Measurements from ENCODE around the gene THEM5.
A peak's percentile ranks its signal among the peaks of the same experiment; 100 is the strongest.

THEM5 gene

DNA sequence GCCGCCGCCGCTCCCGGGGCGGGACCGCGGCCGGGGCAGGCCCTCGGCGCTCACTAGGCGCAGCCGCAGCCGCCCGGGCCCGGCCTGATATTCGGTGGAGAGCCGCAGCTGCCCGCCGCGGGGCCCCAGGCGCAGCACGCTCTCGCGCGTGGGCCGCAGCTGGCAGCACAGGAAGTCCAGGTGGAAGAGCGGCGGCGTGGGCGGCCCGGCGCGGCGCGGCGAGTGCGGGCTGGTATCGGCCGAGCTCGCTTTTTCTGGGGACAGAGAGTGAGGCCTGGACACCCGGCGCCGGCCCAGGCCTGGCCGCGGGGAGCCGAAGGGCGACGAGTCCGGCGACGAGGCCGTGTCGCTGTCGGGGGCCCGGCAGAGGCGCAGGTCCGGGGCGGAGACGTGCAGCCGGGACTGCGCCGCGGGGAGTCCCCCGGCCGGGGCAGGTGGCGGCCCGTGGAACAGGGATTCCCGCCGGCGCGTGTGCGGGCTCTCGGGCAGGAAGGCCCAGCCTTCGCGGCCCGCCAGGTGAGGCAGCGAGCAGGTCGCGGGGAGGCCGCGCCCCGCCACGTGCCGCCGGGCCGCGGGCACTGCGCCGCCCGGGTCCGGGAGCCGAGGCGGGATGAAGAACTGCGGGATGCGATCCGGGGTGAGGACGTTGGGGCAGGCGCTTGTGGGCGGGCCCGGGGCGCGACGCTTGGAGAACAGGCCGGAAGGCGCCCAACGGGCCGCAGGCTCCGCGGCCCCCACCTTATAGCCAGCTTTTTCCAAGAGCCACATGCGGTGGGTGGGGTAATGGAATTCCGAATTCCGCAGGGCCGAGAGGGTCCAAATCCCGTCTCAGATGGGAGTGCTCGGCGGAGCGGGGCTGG, 15.1 kb downstream of the THEM5 start:
- no peak for DNase-seq

DNA sequence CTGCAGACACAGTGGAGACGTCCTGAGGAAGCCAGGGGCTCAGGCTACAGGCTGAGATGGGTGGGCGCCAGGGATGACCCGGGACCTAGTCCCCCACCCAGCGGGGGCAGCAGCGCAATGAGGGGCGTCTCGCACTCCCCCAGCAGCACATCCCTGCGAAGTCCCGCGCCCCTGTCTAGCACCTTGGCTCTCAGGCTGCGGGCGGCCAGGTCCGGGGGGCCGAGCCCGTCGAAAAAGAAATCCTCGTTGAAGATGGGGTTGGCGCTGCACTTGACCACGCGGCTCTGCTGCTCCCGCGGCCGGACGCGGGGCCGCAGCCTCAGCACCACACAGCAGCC, 15.7 kb downstream of the THEM5 start:
- DNase-seq = no peak

DNA sequence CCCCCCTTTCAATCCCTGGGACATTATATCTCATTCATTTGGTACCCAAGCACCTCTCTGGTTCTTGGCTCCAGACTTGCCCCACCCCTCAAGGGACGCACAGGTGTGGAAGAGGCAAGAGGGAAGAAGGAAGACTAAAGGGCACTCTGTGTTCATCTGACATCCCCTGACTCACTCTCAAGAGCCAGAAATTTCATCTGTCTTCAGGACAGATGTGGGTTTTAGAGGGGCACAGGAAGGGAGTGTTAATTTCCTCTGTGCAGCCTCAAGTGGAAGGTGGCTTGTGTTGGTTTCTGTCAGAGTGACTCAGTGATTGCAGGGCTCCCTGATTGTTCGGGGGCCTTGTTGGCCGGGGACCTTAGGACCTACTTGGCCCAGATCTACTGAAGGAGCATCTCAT, 16.3 kb downstream of the THEM5 start:
- no peak for DNase-seq

DNA sequence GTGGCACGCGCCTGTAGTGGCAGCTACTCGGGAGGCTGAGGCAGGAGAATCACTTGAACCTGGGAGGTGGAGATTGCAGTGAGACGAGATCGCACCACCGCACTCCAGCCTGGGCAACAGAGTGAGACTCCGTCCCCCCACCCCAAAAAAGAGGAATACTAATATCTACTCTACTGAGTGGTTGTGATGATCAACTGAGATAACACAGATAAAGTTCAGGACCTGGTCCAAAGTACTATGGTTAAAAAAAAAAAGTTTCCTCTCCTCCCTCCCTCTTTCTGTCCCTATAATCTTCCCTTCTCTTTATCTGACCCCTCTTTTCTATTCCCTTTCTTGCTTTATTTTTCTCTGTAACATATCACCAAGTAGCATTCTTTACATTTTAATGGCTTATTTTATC, 17.9 kb downstream of the THEM5 start:
- no peak for DNase-seq

DNA sequence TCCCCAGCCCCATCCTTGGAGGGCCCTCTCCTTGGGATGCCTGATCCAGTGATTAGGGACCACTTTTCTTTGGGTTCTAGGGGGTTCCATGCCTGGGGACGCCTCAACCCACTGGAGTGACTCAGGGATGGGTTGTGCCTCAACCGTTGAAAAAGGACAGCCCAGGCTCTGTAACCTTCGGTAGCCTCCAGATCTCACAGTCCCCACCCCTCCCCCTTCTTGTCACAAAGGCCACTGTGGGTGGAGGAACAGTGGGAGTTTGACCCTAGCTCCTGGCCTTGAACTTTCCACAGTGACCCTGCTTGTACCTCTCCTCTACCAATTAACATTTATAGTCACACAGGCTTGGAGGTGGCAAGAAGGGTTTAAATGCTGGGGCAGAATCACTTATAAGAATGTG, 19.3 kb downstream of the THEM5 start:
- no peak for DNase-seq

DNA sequence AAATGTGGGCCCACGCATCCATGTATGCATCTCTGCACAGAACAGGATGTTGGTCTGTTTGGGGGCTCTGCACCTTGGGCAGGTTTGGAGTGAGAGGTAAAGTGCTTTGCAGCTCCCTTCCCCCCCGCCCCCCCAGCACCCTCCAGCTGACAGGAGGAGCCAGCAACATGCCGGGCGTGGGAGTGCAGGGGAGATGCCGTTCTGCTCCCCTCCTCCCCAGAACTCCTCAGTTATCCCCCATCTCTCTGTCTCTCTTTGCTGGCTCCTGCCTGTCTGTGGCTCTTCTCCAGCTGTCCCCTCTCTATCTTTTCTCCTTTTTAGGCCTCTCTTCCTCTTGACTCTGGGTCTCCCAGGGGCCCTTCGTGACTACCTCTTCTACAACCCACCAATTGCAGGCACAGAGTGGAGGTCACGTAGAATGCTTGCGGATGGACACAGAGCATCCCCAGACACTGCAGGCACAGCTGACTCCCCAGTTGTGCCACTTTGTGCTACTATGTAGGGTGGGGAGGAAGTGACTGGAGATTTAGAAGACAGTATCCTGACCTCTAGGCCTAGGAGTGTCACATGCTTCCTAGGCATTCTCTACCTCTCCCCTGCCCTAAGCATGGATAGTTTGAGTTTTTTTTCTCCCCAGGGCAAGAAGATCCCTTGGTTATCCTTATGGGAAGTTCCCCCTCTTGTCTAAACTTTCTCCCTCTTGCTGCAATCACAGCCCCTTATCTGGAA, 20.2 kb downstream of the THEM5 start:
- DNase-seq = no peak

DNA sequence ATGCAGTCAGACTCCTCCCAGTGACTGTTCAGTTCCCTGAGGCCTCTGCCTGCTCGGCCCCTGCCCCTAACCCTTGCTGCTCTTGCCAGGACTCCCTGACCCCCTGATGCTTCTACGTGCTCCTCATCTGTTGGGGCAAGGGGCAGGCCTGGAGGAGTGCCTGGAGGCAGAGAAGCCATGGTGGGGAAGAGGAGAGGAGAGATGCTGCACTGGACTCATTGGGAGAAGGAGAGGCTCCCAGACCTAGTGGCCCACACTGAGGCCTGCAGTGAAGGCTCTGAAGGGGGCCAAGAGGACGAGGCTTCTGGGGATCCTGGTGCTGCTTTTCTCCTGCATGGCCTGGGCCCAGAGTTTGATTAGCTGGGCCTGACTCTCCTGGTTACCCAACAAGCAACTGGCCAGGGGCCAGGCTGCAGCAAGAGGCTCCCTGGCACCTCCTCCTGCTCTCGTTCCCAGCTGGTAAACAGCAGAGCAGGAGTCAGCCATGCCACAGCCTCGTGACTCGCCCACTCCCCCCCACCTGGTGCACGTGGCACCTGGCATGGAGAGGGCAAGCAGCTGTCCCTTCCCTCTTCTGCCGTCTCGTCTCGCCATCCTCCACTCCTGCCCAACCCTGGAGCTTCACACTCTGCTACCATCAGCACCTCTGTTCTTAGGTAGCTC, 21.1 kb downstream of the THEM5 start:
- DNase-seq = peak; percentile 85

DNA sequence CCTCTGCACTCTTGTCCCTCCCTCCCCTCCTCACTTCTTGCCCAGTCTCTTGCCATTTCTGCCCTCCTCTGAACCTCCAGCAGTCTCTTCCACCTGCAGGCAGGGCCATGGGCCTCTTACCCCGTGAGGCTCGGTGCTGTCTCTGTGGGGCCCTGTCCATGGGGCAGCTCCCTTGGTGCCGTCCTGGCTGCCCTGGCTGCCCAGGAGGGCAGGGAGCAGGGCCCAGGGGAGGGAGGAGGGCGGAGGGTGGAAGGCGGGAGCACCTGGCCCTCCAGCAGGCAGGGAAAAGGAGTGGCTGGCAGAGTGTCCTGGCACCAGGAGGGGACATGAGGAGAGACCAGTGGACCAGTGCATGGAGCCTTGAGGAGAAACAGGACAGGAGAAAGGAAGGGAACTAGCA, 21.9 kb downstream of the THEM5 start, which contains the start of gene RORC:
TSS of gene RORC (minus strand) at position 198 of the 400 bp plus-strand sequence. CDS start at position 160, 38 bp downstream.
- peak; percentile 2 for DNase-seq

DNA sequence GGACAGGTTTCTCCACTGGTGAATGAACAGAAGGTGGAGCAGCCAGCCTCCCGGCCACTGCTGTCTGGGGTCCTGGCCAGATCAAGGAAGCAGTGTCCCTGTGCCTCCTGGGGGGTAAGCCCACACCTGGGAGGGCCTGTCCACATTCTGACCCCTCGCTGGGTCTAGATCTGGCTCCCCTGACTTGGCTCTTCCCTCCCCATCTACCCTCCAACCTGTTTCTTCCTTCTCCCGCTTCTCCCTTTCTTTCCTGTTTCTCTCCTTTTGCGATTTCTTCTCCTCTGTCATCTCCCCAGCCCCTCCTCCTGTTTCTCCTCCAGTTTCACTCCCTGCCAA, 22.3 kb downstream of the THEM5 start:
- no peak for DNase-seq

DNA sequence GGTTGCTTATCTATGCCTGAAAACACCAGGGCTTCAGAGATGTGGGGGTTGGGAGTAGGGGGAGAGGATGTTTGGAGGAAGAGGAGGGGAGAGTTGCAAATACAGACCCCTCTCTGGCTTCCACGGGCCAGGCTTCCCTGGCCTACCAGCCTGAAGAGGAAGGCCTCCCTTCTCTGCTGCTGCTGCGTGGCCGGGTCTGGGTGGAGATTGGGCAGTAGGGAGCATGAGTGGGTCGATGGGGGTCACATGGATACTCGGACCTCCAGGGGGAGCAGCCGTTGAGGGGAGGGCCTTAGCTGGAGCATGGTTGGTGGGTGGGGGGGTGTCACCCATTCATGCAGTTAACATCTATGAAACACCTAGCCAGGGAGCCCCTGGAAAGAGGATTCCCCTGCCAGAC, 23.5 kb downstream of the THEM5 start:
- DNase-seq = no peak

DNA sequence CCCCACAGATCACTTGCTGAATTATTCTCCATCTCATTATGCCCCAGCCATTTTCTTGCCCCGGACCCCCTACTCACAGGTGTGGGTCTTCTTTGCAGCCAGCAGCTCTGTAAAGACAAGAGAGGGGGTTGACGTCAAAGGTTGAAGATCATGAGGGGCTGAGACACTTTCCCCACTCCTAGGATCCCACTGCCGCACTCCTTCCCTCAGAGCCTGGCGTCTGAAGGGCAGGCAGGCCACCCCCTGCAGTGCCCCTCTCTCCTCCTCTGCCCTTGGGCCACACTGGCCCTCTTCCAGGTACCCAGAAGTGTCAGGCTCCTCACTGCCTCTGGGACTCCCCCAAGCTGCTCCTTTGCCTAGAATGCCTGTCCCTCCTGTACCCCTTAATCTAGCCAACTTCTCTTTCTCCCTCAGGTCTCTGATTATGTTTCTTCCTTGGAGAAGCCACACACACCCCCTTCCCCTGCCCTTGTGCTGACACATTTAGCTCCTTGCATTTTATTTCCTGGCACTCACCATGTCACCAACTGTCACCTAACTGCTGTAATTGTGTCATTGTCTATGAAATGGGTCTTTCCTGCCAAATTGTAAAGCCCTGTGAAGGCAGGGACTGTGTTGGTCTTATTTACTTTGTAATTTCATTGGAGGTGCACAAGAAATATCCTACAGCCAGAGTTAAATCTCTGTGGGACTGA, 24.0 kb downstream of the THEM5 start:
- DNase-seq = no peak

DNA sequence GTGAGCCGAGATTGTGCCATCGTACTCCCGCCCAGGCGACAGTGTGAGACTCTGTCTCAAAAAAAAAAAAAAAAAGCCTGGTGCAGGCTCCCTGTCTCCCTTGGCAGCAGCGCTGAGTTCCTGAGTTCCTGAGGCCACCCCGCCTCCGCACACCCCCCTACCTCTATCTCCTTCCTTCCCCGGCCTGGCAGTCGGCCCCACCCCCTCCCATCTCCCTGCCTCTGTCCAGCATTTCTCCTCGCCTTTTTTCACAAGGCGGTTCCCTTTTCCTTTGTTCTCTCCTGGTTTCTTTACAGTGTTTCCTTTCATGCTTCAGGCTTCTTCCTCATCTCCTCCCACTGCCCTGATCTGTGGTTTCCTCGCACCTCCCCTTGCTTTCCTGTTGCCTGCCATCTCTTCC, 24.6 kb downstream of the THEM5 start:
- no peak for DNase-seq

DNA sequence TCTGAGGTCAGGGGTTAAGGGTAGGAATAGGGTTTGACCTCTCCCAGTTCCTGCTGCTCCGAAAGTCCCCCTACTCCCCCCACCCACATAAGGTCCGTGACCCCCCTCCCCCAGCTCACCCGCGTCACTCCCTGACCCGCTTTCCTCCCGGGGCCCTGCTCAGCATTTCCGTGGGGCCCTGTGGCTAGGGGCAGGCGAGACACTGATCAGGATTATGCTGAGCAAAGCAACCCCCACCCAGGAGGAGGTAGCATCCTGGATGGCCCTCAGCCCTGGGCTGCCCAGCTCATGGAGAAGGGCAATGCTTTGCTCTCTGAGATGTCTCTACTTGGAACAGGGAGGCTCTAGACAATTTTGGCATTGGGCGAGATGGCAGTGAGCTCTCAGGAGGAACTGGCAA, 25.7 kb downstream of the THEM5 start:
- no peak for DNase-seq

DNA sequence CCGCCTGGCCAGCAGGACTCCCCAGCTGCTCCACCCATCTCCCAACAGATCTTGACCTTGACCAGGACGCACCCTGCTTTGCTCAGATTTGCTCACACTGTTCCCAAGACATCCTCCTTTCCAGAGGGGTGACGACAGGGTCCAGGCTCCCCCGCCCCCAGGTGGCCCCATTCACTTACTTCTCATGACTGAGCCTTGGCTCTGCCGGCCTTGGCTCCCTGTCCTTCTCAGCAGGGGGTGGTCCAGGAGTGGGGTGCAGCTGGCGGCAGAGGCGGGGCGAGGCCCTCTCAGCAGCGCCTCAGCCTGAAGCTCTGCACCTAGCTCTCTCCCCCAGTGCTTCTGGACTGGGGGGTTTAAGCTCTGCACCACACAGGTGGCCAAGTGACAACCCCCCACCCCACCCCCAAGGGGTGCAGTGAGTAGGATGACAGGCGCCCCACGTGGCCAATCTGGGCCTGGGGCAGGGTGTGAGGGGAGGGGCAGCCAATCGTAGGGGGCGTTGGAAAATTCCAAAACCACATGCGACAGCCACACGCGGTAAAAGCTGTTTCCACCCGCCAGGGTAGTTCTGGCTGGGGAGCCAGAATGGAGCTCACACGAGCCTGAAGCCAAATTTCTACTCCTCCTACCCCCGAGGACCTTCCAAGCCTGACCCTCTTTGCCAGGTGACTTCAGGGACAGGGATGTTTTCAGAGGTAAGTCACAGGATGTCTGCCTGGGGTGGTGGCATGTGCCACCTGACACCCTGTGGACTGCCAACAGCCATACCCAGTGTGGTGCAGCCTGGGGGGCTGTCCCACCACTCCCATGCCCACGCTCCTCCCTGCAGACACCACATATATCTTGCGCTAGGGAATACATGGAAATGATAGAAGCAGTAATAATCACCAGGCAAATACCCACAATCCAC, 27.5 kb downstream of the THEM5 start:
- no peak for DNase-seq

DNA sequence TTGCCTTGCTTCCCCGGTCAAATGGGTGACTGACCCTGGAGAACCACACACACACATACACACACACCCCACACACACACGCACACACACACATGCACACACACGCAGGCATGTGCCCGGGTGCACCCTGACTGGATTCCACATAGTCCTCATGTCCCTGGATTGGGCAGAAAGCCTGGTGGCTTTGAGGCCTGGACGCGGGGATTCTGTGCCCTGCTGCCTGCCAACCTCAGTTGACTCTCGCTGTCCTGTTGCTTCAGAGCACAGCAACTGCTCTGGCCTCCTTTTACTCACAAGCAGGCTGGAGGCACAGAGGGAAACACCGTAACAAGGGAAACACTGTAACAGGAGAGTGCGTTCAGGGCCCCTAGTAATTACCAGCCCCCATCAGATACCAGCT, 28.3 kb downstream of the THEM5 start:
- DNase-seq = no peak

DNA sequence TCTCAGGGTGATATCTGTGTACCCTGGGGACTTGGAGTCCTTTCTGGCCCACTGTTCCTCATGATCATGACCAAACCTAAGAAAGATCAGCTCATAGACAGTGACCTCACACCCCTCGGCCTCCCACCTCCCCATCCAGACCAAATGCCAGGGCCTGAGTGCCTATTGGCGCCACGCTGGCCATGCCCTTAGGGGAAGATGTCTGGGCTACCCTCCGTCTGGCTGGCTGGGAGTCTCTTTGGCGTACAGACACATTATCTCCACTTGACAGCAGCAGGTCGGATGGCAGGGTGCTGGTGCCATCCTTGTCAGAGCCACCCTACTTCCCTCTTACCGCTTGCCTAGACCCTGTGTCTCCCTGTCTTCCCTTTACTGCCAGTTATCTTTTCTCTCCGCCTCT, 30.3 kb downstream of the THEM5 start:
- DNase-seq = no peak

DNA sequence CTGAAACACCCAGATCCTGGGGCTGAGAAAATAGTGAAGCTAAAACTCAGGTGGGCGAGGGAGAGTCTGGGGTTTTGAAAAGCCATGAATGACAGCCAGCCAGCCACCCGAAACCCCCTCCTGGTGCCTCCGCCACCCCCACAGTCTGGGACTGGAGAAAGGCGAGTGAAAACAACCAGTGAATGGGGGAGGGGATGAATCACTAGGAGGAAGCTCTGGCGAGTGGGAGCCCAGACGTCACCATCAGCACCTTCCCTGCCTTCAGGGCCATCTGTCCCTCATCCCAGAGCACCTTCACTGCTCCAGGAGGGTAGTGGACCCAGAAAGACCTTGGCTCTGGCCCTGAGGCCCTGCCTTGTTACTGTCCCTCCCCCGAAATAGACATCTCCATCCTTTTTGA, 31.1 kb downstream of the THEM5 start:
- DNase-seq = no peak

DNA sequence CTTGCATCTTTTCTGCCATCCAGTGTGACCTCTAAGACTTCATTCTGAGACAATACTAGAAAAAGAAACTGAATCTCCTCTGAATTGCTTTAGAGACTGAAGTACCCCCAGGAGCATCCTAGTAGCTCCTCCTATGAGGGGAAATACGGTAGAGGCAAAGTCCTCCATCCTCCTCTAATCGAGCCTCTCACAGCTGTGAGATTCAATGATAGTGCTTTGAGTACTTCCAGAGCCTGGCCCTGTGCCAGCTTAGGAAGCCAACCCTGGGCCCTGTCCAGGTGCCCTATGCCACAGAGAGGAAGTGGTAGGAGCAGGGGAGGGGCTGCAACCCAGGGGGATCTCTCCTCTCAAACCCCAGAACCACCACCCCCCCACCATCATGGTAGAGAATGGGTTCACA, 32.6 kb downstream of the THEM5 start:
- DNase-seq = peak; percentile 32

DNA sequence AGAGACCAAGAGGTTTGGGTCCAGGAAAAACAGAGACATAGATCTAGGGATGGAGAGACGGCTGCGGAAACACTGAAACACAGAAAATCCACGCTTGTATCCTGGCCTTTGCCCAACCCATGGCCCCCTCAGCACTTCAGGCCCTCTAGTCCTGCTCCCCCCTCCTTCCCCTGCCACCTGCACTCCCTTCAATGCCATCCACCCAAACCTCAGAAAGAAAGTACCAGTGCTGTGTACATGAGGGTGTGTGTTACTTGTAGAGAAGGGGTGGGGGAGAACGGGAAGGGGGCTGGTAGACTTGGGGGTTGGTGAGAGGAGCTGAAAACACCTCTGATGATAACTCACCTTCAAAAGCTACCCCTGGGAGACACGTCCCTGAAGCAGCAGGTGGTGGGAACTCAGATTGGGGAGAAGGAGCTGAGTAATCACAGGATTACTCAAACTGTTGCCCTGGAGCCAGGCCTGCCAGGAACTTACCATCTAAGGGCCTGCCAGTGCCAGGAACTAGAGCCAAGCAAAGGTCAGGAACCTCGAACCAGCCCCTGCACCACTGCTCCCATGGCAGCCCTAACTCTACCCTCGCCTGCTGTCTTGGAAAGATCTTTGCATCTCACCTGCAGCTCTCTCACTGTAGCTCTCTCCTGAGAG, 33.4 kb downstream of the THEM5 start:
- no peak for DNase-seq

DNA sequence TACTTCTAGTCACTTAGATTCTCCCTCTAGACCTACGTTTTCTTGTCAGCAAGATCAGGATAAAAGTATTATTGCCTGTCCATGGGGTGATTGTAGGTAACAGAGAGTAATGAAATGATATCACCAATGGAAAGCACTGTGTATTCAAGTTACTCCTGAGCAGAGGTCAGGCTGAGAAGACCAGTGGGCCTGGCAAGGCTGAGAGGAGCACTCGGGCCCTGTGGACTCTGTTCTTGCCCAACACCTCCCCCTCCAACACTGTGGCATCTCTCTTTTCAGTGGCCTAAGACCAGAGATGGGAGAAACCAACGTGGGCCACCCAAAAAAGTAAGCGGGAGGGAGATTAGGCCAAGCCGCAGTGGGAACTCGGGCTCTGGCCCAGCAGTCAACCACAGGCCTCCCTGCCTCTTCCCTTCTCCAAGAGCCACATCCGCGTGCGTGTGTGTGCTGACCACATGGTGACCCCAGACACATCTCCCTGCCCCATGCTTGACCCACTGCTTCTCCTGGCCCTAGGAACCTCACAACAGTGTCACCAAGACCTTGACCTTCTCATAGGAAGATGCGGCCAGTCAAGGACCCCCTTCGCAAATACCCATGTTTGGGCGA, 34.2 kb downstream of the THEM5 start:
- DNase-seq = no peak

DNA sequence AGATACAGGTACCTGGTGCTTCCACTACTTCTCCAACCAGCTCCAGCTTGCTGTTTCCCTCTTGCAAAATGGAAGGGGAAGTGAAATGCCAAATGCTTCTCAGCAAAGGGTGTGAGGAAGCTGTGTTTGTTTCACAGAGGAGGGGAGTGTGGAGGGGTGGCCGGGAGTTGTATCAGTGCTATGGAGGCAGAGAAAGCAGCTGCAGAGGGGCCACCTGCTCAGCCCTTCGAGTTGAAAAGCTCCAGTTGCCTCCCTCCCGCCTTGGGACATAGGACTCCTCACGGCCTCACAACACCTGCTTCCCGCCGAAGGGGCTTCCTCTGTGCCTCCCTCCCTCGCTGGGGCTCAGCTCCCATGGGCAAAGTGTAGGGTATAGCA, 36.2 kb downstream of the THEM5 start:
- no peak for DNase-seq
